Left lobe of liver (tissue), 2 donors: ENCODE measurements around the gene THEM5. TPM values are rescaled to one million over a fixed set of nuclear protein-coding genes. Genes with fewer than 3 reads are reported as not detected.
"Not testable (repeated sequence)": the region's sequence is repeated elsewhere in the genome, so short reads cannot be mapped to it uniquely, and the experiment has no call there.

Experiments
- ATAC-seq: fragments of 200-7000 bp; cut with Tn5 transposase; one replicate; pipeline ENCODE4 v1.9.1; 2020; ENCODE audit warnings: mild to moderate bottlenecking, moderate library complexity
- DNase-seq: peaks from one replicate; pipeline ENCODE4 v3.0.0-alpha.2; 2020; ENCODE audit warnings: low spot score
- total RNA-seq: library from RNA; stranded (reverse); gene quantifications from one replicate; pipeline ENCODE4 v1.2.1, GENCODE V29; 2021
- donor health status: DM: no; HTN: no; CAD: no; lungs with moderate emphysema.
- donor health status: DM: no; HTN: yes; CAD: no.

THEM5 gene
- total RNA-seq, 1 donor from 2014 or later = not detected

GRCh38 chr1:151868486-151868885 is 15.0 kb upstream of the THEM5 start:
- DNase-seq (no peak), ATAC-seq (no peak)

- ATAC-seq (no peak), DNase-seq (no peak)
These were observed 14.4 kb upstream of the THEM5 start for GRCh38 chr1:151867765-151868411.

- no peak for ATAC-seq
- DNase-seq = no peak
These were observed 13.8 kb upstream of the THEM5 start for GRCh38 chr1:151867321-151867720.

GRCh38 chr1:151864411-151864810 is 10.9 kb upstream of the THEM5 start:
- ATAC-seq (peak; percentile 52), DNase-seq (no peak)

GRCh38 chr1:151862604-151863003 is 9.1 kb upstream of the THEM5 start:
- ATAC-seq (no peak), DNase-seq (no peak)

- DNase-seq (no peak), ATAC-seq (no peak)
These were observed 7.1 kb upstream of the THEM5 start for GRCh38 chr1:151860504-151861187.

GRCh38 chr1:151859891-151860293 is 6.4 kb upstream of the THEM5 start:
- DNase-seq = no peak
- ATAC-seq = no peak

GRCh38 chr1:151858886-151859665 is 5.6 kb upstream of the THEM5 start:
- DNase-seq (no peak), ATAC-seq (no peak)

- DNase-seq (no peak), ATAC-seq (no peak)
These were observed 4.7 kb upstream of the THEM5 start for GRCh38 chr1:151858030-151858746.

GRCh38 chr1:151855933-151856332 is 2.4 kb upstream of the THEM5 start:
- ATAC-seq (no peak), DNase-seq (no peak)

GRCh38 chr1:151855516-151855915 is 2.0 kb upstream of the THEM5 start:
- not testable (repeated sequence) for DNase-seq, ATAC-seq

GRCh38 chr1:151854658-151855057 is 1.1 kb upstream of the THEM5 start:
- ATAC-seq = no peak
- DNase-seq = no peak

- no peak for ATAC-seq
- DNase-seq = peak; percentile 16
These were observed 779 bp downstream of the THEM5 start for GRCh38 chr1:151852733-151853132.

GRCh38 chr1:151851886-151852285 is 1.6 kb downstream of the THEM5 start:
- DNase-seq (peak; percentile 34), ATAC-seq (no peak)

- DNase-seq = no peak
- ATAC-seq = no peak
These were observed 3.6 kb downstream of the THEM5 start for GRCh38 chr1:151849871-151850270.

GRCh38 chr1:151849126-151849525 is 4.4 kb downstream of the THEM5 start:
- DNase-seq (no peak), ATAC-seq (no peak)

GRCh38 chr1:151847867-151848596 is 5.5 kb downstream of the THEM5 start:
- ATAC-seq (no peak), DNase-seq (no peak)

GRCh38 chr1:151846686-151847237 is 6.8 kb downstream of the THEM5 start:
- DNase-seq (no peak), ATAC-seq (no peak)

GRCh38 chr1:151846062-151846568 is 7.4 kb downstream of the THEM5 start:
- ATAC-seq = no peak
- DNase-seq = no peak

- no peak for ATAC-seq
These were observed 10.1 kb downstream of the THEM5 start for GRCh38 chr1:151843398-151843797.

More at GRCh38 chr1:151843398-151843797, 10.1 kb downstream of the THEM5 start:
- DNase-seq = no peak
